GM21717 (cell line): ENCODE results near the gene CRHR2.

Experiments used
- ATAC-seq: cut with Tn5 transposase; IDR thresholded peaks from one replicate; pipeline ENCODE4 v1.9.1; 2021; ENCODE audit warnings: mild to moderate bottlenecking, moderate library complexity; ENCODE audit not compliant: unreplicated experiment

CRHR2 gene

GRCh38 chr7:30707391-30708357 is 25.4 kb upstream of the CRHR2 start:
- ATAC-seq, result no peak

- ATAC-seq, result no peak
Measured at GRCh38 chr7:30706908-30707307, 24.7 kb upstream of the CRHR2 start.

GRCh38 chr7:30706316-30706715 is 24.1 kb upstream of the CRHR2 start:
- no peak for ATAC-seq

GRCh38 chr7:30705596-30705995 is 23.3 kb upstream of the CRHR2 start:
- no peak for ATAC-seq

GRCh38 chr7:30705008-30705407 is 22.8 kb upstream of the CRHR2 start:
- no peak for ATAC-seq

GRCh38 chr7:30703756-30704155 is 21.5 kb upstream of the CRHR2 start:
- ATAC-seq, result no peak

- no peak for ATAC-seq
Measured at GRCh38 chr7:30702200-30702599, 19.9 kb upstream of the CRHR2 start.

- ATAC-seq, result no peak
Measured at GRCh38 chr7:30700941-30701340, 18.7 kb upstream of the CRHR2 start.

GRCh38 chr7:30699706-30700495 is 17.6 kb upstream of the CRHR2 start:
- ATAC-seq, result no peak

GRCh38 chr7:30698481-30698880 is 16.2 kb upstream of the CRHR2 start:
- ATAC-seq, result no peak

- ATAC-seq, result no peak
Measured at GRCh38 chr7:30697719-30698460, 15.6 kb upstream of the CRHR2 start.

GRCh38 chr7:30694774-30695721 is 12.8 kb upstream of the CRHR2 start:
- ATAC-seq, result no peak

- no peak for ATAC-seq
Measured at GRCh38 chr7:30694218-30694745, 12.0 kb upstream of the CRHR2 start.

GRCh38 chr7:30692882-30693281 is 10.6 kb upstream of the CRHR2 start:
- ATAC-seq, result no peak

- no peak for ATAC-seq
Measured at GRCh38 chr7:30692438-30692837, 10.2 kb upstream of the CRHR2 start.

GRCh38 chr7:30690011-30690410 is 7.8 kb upstream of the CRHR2 start:
- no peak for ATAC-seq

- ATAC-seq, result no peak
Measured at GRCh38 chr7:30688718-30689221, 6.5 kb upstream of the CRHR2 start.

GRCh38 chr7:30687604-30688003 is 5.3 kb upstream of the CRHR2 start:
- no peak for ATAC-seq

GRCh38 chr7:30684351-30684750 is 2.1 kb upstream of the CRHR2 start:
- ATAC-seq, result no peak

GRCh38 chr7:30683816-30684215 is 1.6 kb upstream of the CRHR2 start:
- ATAC-seq, result no peak
